ENCODE measurements around the gene MC1R. TPM values are rescaled to one million over a fixed set of nuclear protein-coding genes. Genes with fewer than 3 reads are reported as not detected.

Gene MC1R
- total and polyA plus RNA-seq, 2 of the 8 experiments (the other 6 are each of a cell fraction or from before 2014, with no cell fraction given) = 2.2 to 2.9 TPM

GRCh38 chr16:89873972-89874689 lies 44.5 kb upstream of the MC1R start:
- Histone ChIP-seq H3K79me1 (ENCODE audit: low read depth, low read length) (peaks cover 10% of the 10 kb centered on the region), H3K14ac (ENCODE audit: insufficient read length) (no peak overlapping the region), H2BK15ac (ENCODE audit: low read length) (no peak overlapping the region), H3K27ac (ENCODE audit: low read depth, low read length) (peak overlapping the region; percentile 40; the same call in 1 of the 2 replicates), H3K23ac (ENCODE audit: insufficient read length) (no peak overlapping the region), H3K4me1 (replicated peaks in 1 of 4; ENCODE audit: control insufficient read depth in 3 of 4, insufficient read depth in 4 of 4, low read length in 3 of 4) (peaks cover 0 to 9% (median 2%) of the 10 kb centered on the region in 4 experiments; a peak in 4 of 7 replicates), H3K4ac (replicated peaks; ENCODE audit: insufficient read length, low read depth, low read length) (no peak overlapping the region), H3K56ac (replicated peaks; ENCODE audit: insufficient read length, low read depth, low read length) (no peak overlapping the region), H4K5ac (ENCODE audit: insufficient read length, low read depth, low read length) (no peak overlapping the region), H2BK20ac (ENCODE audit: low read length) (no peak overlapping the region), H3K27me3 (replicated peaks in 1 of 4; ENCODE audit: control insufficient read depth in 3 of 4, extremely low read depth in 1 of 4, insufficient read depth in 3 of 4, low read length in 3 of 4) (no peaks in the 10 kb centered on the region), H3K79me2 (ENCODE audit: control insufficient read depth in 1 of 2, insufficient read depth in 2 of 2, low read length in 2 of 2) (peaks cover 0 to 37% of the 10 kb centered on the region in 2 experiments; a peak in 3 of 4 replicates), H2BK120ac (replicated peaks; ENCODE audit: low read depth, low read length) (no peak overlapping the region), H2AFZ (ENCODE audit: low read length) (no peak overlapping the region), H2BK12ac (ENCODE audit: low read depth, low read length) (0 out of 2 replicates have a peak overlapping the region, but pooled peaks have one; percentile 39), H4K20me1 (replicated peaks in 1 of 2; ENCODE audit: control insufficient read depth in 1 of 2, insufficient read depth in 2 of 2, low read length in 2 of 2) (peaks cover 0 to 1% of the 10 kb centered on the region in 2 experiments), H3K23me2 (ENCODE audit: low read depth, low read length) (peaks cover 9% of the 10 kb centered on the region), H3K9ac (replicated peaks in 1 of 4; ENCODE audit: extremely low read depth in 1 of 4, low read depth in 3 of 4, low read length in 3 of 4) (peak overlapping the region in 3 of 4 experiments; percentile 80 to 93 (median 91); a peak in 6 of 7 replicates), H4K91ac (replicated peaks; ENCODE audit: insufficient read length, low read length) (no peak overlapping the region), H3K9me3 (ENCODE audit: insufficient read depth in 2 of 2, low read depth in 1 of 2, low read length in 1 of 2) (peaks cover 2 to 3% of the 10 kb centered on the region in 2 experiments; a peak in 2 of 4 replicates), H3K4me3 (ENCODE audit: extremely low read depth in 1 of 4, insufficient read depth in 2 of 4, low read depth in 3 of 4, low read length in 4 of 4) (peak overlapping the region; percentile 84 to 97 (median 90)), H3K18ac (ENCODE audit: extremely low read depth, low read length) (peak overlapping the region; percentile 83; the same call in 1 of the 2 replicates), H2AK5ac (ENCODE audit: low read depth, low read length) (no peak overlapping the region), H4K8ac (ENCODE audit: extremely low read depth, insufficient read depth, low read length) (peak overlapping the region; percentile 4; the same call in 1 of the 2 replicates), H2BK5ac (ENCODE audit: low read depth, low read length) (peak overlapping the region; percentile 87; the same call in 1 of the 2 replicates), H3K36me3 (ENCODE audit: control insufficient read depth in 2 of 4, insufficient read depth in 4 of 4, low read length in 3 of 4) (peaks cover 3 to 23% (median 5%) of the 10 kb centered on the region in 4 experiments; a peak in 6 of 8 replicates), H3K4me2 (ENCODE audit: insufficient read depth in 1 of 2, low read depth in 2 of 2, low read length in 2 of 2) (peak overlapping the region; percentile 85 to 86)
- CTCF ChIA-PET (ENCODE audit: partially characterized antibody) = interaction anchor here (0.7 to 1.4 kb wide), 6 partner anchors 10 to 1174 kb away, joined by 3 to 5 read pairs (median 3); no protein-coding TSS in a partner anchor
- FAIRE-seq (no peak), DNase-seq (ENCODE audit: low read depth in 1 of 2, low spot score in 2 of 2) (peak; percentile 92 to 98)
- 27% methylated on average over 23 of the region's 61 CpGs; no CpG with 5 or more reads in 1 of the 2 experiments for WGBS, 2 experiments (ENCODE audit: extremely low coverage in 1 of 2, insufficient coverage in 1 of 2, insufficient read length in 1 of 2, insufficient replicate concordance in 2 of 2, low coverage in 1 of 2, low lambda C conversion rate in 2 of 2, missing lambda C conversion rate in 1 of 2)
- POLR2A ChIA-PET (ENCODE audit: partially characterized antibody) = interaction anchor here (1.0 to 3.4 kb wide), 15 partner anchors 11 to 188 kb away, joined by 3 to 15 read pairs (median 6); partner anchors contain the start of genes CDK10, FANCA, MC1R and SPIRE2
- TF ChIP-seq TAF7 (optimal IDR thresholded peaks at IDR 0.05; ENCODE audit: borderline replicate concordance, low read depth, low read length) (no peak), JUN (IDR thresholded peaks at IDR 0.05; ENCODE audit: low read depth, low read length) (no peak), SP4 (IDR thresholded peaks at IDR 0.05; ENCODE audit: low read length) (peak; percentile 82; the same call in 1 of the 2 replicates), MAX (IDR thresholded peaks at IDR 0.05) (peak; percentile 93), FOSL1 (IDR thresholded peaks at IDR 0.05; ENCODE audit: insufficient read depth, low read depth, low read length) (no peak), TBP (IDR thresholded peaks at IDR 0.05; ENCODE audit: low read depth, low read length) (0 out of 2 replicates have a peak, but pooled peaks have one; percentile 19), KDM5A (IDR thresholded peaks at IDR 0.05; ENCODE audit: low read length) (no peak), POU5F1 (IDR thresholded peaks at IDR 0.05; ENCODE audit: low read depth, low read length) (no peak), CBX8 (IDR thresholded peaks at IDR 0.05; ENCODE audit: borderline replicate concordance, low read depth, low read length) (no peak), TAF1 (IDR thresholded peaks at IDR 0.05; ENCODE audit: low read depth, low read length) (no peak; the same call in 1 of the 2 replicates), POLR2AphosphoS5 (IDR thresholded peaks at IDR 0.05; ENCODE audit: low read depth, low read length) (0 out of 2 replicates have a peak, but pooled peaks have one; percentile 6), CREB1 (IDR thresholded peaks at IDR 0.05) (peak; percentile 93)
